CD8-positive, alpha-beta memory T cell (primary cell): Measurements from ENCODE around the gene MAP3K7CL. TPM values are rescaled to one million over a fixed set of nuclear protein-coding genes. Genes with fewer than 3 reads are reported as not detected.

Experiments
- CTCF ChIA-PET: fragments of 350-600 bp; sonication (Branson Sonifier 250); formaldehyde crosslinking; loops from one replicate; lab custom pipeline; 2021; ENCODE audit warnings: antibody characterized with exemption; lab: Charles Lee
- POLR2A ChIA-PET: fragments of 350-600 bp; sonication (Branson Sonifier 250); formaldehyde crosslinking; loops from one replicate; lab custom pipeline; 2021; ENCODE audit warnings: antibody characterized with exemption; lab: Charles Lee
- DNase-seq, 5 donors: peaks; one replicate each; pipeline versions ENCODE4 v3.0.0 to v3.0.0-alpha.2; 2020 to 2022; ENCODE audit warnings: mixed read lengths in 1 of 5
- H3K27ac ChIP-seq: one replicate; pipeline ENCODE4 v1.7.0; 2013; ENCODE audit warnings: low read depth, mild to moderate bottlenecking, low read length, moderate library complexity
- H3K27me3 ChIP-seq: 2 replicates; pipeline ENCODE4 v1.7.0; 2013; ENCODE audit warnings: low read length, mild to moderate bottlenecking; ENCODE audit not compliant: insufficient read depth, poor library complexity, severe bottlenecking
- H3K36me3 ChIP-seq: 2 replicates; pipeline ENCODE4 v1.7.0; 2013; ENCODE audit warnings: mild to moderate bottlenecking, low read length, moderate library complexity; ENCODE audit not compliant: insufficient read depth
- H3K4me1 ChIP-seq: 2 replicates; pipeline ENCODE4 v1.7.0; 2013; ENCODE audit warnings: mild to moderate bottlenecking, low read length, moderate library complexity; ENCODE audit not compliant: insufficient read depth
- H3K4me3 ChIP-seq: 2 replicates; pipeline ENCODE4 v1.7.0; 2013; ENCODE audit warnings: mild to moderate bottlenecking, low read length
- H3K9me3 ChIP-seq: 2 replicates; pipeline ENCODE4 v1.7.0; 2013; ENCODE audit warnings: mild to moderate bottlenecking, low read length
- H3K27ac Mint-ChIP-seq, 8 donors: one replicate each; pipeline ENCODE4 v1.8.0; 2020 to 2021; ENCODE audit warnings: mixed read lengths in 8 of 8, mild to moderate bottlenecking in 6 of 8, inconsistent platforms in 3 of 8, moderate library complexity in 3 of 8
- H3K27me3 Mint-ChIP-seq, 2 donors: one replicate each; pipeline ENCODE4 v1.8.0; 2020 to 2021; ENCODE audit warnings: mixed read lengths in 2 of 2, mild to moderate bottlenecking in 1 of 2, moderate library complexity in 1 of 2
- H3K36me3 Mint-ChIP-seq, 3 donors: one replicate each; pipeline ENCODE4 v1.8.0; 2020 to 2021; ENCODE audit warnings: mixed read lengths in 3 of 3, inconsistent platforms in 1 of 3, mild to moderate bottlenecking in 1 of 3
- H3K4me1 Mint-ChIP-seq, 3 donors: one replicate each; pipeline ENCODE4 v1.8.0; 2020 to 2021; ENCODE audit warnings: mixed read lengths in 3 of 3, inconsistent platforms in 1 of 3, mild to moderate bottlenecking in 1 of 3
- H3K4me3 Mint-ChIP-seq, 7 donors: one replicate each; pipeline ENCODE4 v1.8.0; 2020 to 2021; ENCODE audit warnings: mixed read lengths in 7 of 7, mild to moderate bottlenecking in 6 of 7, moderate library complexity in 4 of 7, inconsistent platforms in 2 of 7
- H3K9me3 Mint-ChIP-seq, 5 donors: one replicate each; pipeline ENCODE4 v1.8.0; 2020 to 2022; ENCODE audit warnings: mixed read lengths in 5 of 5, mild to moderate bottlenecking in 3 of 5, moderate library complexity in 2 of 5, inconsistent platforms in 1 of 5
- polyA plus RNA-seq: library from polyadenylated mRNA; unstranded; fragments of 300-500 nt; fragmentation: Illumina TruSeq; gene quantifications from one replicate; pipeline ENCODE4 v1.2.3, GENCODE V29; 2021
- total RNA-seq, 2 experiments: library from RNA; stranded (reverse); gene quantifications; one replicate each; pipeline ENCODE4 v1.2.3, GENCODE V29; 2021

MAP3K7CL gene
- total and polyA plus RNA-seq, 3 experiments from 2014 or later: 4.2 to 6.0 (median 4.6) TPM

GRCh38 chr21:29215709-29216108 lies 85.3 kb downstream of the MAP3K7CL start:
- no peaks in the 10 kb centered on the region for H3K36me3 ChIP-seq
- H3K27me3 Mint-ChIP-seq: no peaks in the 10 kb centered on the region
- ChIA-PET POLR2A (no interaction called here), CTCF (no interaction called here)
- no peak for DNase-seq
- no peaks in the 10 kb centered on the region for H3K9me3 ChIP-seq
- H3K27ac Mint-ChIP-seq: no peak overlapping the region
- no peaks in the 10 kb centered on the region for H3K36me3 Mint-ChIP-seq
- no peaks in the 10 kb centered on the region for H3K4me1 ChIP-seq
- H3K4me1 Mint-ChIP-seq: no peaks in the 10 kb centered on the region
- no peak overlapping the region for H3K27ac ChIP-seq
- H3K9me3 Mint-ChIP-seq: no peaks in the 10 kb centered on the region
- no peak overlapping the region for H3K4me3 ChIP-seq
- no peak overlapping the region for H3K4me3 Mint-ChIP-seq
- H3K27me3 ChIP-seq: no peaks in the 10 kb centered on the region

GRCh38 chr21:29217818-29218291 lies 87.4 kb downstream of the MAP3K7CL start:
- Histone ChIP-seq H3K36me3 (no peaks in the 10 kb centered on the region), H3K4me3 (no peak overlapping the region), H3K4me1 (no peaks in the 10 kb centered on the region), H3K9me3 (no peaks in the 10 kb centered on the region), H3K27me3 (no peaks in the 10 kb centered on the region), H3K27ac (no peak overlapping the region)
- no peak overlapping the region for H3K4me3 Mint-ChIP-seq
- POLR2A ChIA-PET: no interaction called here
- no peaks in the 10 kb centered on the region for H3K27me3 Mint-ChIP-seq
- CTCF ChIA-PET: no interaction called here
- H3K27ac Mint-ChIP-seq: no peak overlapping the region
- no peak for DNase-seq
- no peaks in the 10 kb centered on the region for H3K4me1 Mint-ChIP-seq
- H3K36me3 Mint-ChIP-seq: no peaks in the 10 kb centered on the region
- no peaks in the 10 kb centered on the region for H3K9me3 Mint-ChIP-seq

DNA sequence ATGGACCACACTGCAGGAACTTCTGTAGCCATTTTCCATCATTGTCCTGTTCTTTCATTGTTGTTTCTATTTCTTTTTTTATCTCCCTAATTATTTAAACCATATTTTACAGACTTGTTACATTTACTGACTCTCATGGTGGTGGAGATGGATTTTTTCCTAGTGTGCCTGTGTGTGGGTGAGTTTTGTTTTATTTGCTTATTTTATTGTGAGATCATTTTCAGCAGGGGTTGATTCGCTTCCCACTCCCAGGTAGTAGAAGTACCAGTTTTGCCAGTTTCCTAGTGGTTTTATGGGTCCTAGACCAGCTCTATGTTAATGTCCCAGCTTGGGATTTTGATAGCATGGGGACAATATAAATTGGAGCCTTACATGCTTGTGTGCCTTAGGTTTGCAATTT lies 88.3 kb downstream of the MAP3K7CL start:
- Histone ChIP-seq H3K36me3 (no peaks in the 10 kb centered on the region), H3K4me3 (no peak overlapping the region), H3K27me3 (no peaks in the 10 kb centered on the region), H3K4me1 (no peaks in the 10 kb centered on the region), H3K27ac (no peak overlapping the region), H3K9me3 (no peaks in the 10 kb centered on the region)
- H3K4me3 Mint-ChIP-seq: no peak overlapping the region
- H3K27ac Mint-ChIP-seq: no peak overlapping the region
- no peaks in the 10 kb centered on the region for H3K4me1 Mint-ChIP-seq
- H3K9me3 Mint-ChIP-seq: no peaks in the 10 kb centered on the region
- H3K36me3 Mint-ChIP-seq: no peaks in the 10 kb centered on the region
- POLR2A ChIA-PET: no interaction called here
- CTCF ChIA-PET: no interaction called here
- no peak for DNase-seq
- H3K27me3 Mint-ChIP-seq: no peaks in the 10 kb centered on the region

GRCh38 chr21:29219165-29219770 lies 88.8 kb downstream of the MAP3K7CL start:
- no peaks in the 10 kb centered on the region for H3K36me3 ChIP-seq
- H3K27me3 ChIP-seq: no peaks in the 10 kb centered on the region
- no peaks in the 10 kb centered on the region for H3K9me3 ChIP-seq
- H3K4me3 ChIP-seq: no peak overlapping the region
- H3K4me1 Mint-ChIP-seq: no peaks in the 10 kb centered on the region
- H3K27me3 Mint-ChIP-seq: no peaks in the 10 kb centered on the region
- H3K27ac Mint-ChIP-seq: peak overlapping the region in 1 of 8 donors; percentile 26
- H3K36me3 Mint-ChIP-seq: no peaks in the 10 kb centered on the region
- no peak overlapping the region for H3K4me3 Mint-ChIP-seq
- CTCF ChIA-PET: no interaction called here
- no peaks in the 10 kb centered on the region for H3K4me1 ChIP-seq
- no peaks in the 10 kb centered on the region for H3K9me3 Mint-ChIP-seq
- no peak for DNase-seq
- POLR2A ChIA-PET: no interaction called here
- H3K27ac ChIP-seq: no peak overlapping the region

- Histone ChIP-seq H3K27ac (no peak overlapping the region), H3K27me3 (no peaks in the 10 kb centered on the region), H3K9me3 (no peaks in the 10 kb centered on the region), H3K36me3 (no peaks in the 10 kb centered on the region), H3K4me1 (no peaks in the 10 kb centered on the region), H3K4me3 (no peak overlapping the region)
- DNase-seq: no peak
- Mint-ChIP-seq H3K27ac (peak overlapping the region in 1 of 8 donors; percentile 48), H3K9me3 (peaks cover 0 to 3% (median 0%) of the 10 kb centered on the region in 5 donors), H3K36me3 (peaks cover 0 to 1% (median 0%) of the 10 kb centered on the region in 3 donors), H3K4me3 (no peak overlapping the region), H3K4me1 (no peaks in the 10 kb centered on the region), H3K27me3 (no peaks in the 10 kb centered on the region)
- CTCF ChIA-PET: no interaction called here
- POLR2A ChIA-PET: no interaction called here
These were observed 90.9 kb downstream of the MAP3K7CL start for GRCh38 chr21:29221253-29221744.

DNA sequence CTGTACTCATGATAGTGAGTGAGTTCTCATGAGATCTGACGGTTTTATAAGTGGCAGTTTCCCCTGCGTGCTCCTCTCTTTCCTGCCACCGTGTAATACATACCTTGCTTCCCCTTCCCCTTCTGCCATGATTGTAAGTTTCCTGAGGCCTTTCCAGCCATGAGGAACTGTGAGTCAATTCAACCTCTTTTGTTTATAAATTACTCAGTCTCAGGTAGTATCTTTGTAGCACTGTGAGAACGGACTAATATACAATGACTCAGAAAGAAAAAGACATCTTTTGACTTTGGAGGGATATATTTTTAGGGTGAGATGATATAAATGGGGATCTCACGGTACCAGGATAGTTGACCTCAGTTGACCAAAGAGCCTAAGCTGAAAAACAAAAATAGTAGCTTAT lies 93.6 kb downstream of the MAP3K7CL start:
- H3K27ac ChIP-seq: no peak overlapping the region

More for the DNA sequence above, 93.6 kb downstream of the MAP3K7CL start:
- H3K4me3 Mint-ChIP-seq: no peak overlapping the region
- peaks cover 0 to 4% of the 10 kb centered on the region in 2 donors for H3K27me3 Mint-ChIP-seq
- Histone ChIP-seq H3K36me3 (no peaks in the 10 kb centered on the region), H3K4me1 (no peaks in the 10 kb centered on the region), H3K4me3 (no peak overlapping the region), H3K9me3 (no peaks in the 10 kb centered on the region), H3K27me3 (no peaks in the 10 kb centered on the region)
- no peak overlapping the region for H3K27ac Mint-ChIP-seq
- no peak for DNase-seq
- peaks cover 0 to 6% (median 4%) of the 10 kb centered on the region in 3 donors for H3K4me1 Mint-ChIP-seq
- peaks cover 0 to 3% (median 2%) of the 10 kb centered on the region in 5 donors for H3K9me3 Mint-ChIP-seq
- CTCF ChIA-PET: no interaction called here
- peaks cover 0 to 2% (median 0%) of the 10 kb centered on the region in 3 donors for H3K36me3 Mint-ChIP-seq
- POLR2A ChIA-PET: no interaction called here

Other genes with a start within 250 kb of the MAP3K7CL start
- 10 to 100 TPM; 22.1 to 23.2 TPM for gene LTN1, start 137.8 kb upstream of the MAP3K7CL start, total RNA-seq
- gene LTN1, start 137.8 kb upstream of the MAP3K7CL start, polyA plus RNA-seq: 15.7 TPM
- 10 to 100 TPM; 19.1 to 19.9 TPM for gene RWDD2B, start 111.3 kb upstream of the MAP3K7CL start, total RNA-seq
- gene RWDD2B, start 111.3 kb upstream of the MAP3K7CL start, polyA plus RNA-seq: 12.1 TPM
- gene USP16, start 106.0 kb upstream of the MAP3K7CL start, total RNA-seq: 10 to 100 TPM; 55.7 to 55.9 TPM
- 32.5 TPM for gene USP16, start 106.0 kb upstream of the MAP3K7CL start, polyA plus RNA-seq
- gene CCT8, start 57.0 kb upstream of the MAP3K7CL start, total RNA-seq: 100 to 1,000 TPM; 401 to 415 TPM
- 138 TPM for gene CCT8, start 57.0 kb upstream of the MAP3K7CL start, polyA plus RNA-seq
- gene BACH1, start 168.3 kb downstream of the MAP3K7CL start, total RNA-seq: 10 to 100 TPM; 20.8 to 25.6 TPM
- gene BACH1, start 168.3 kb downstream of the MAP3K7CL start, polyA plus RNA-seq: 13.0 TPM